Stimulated activated CD4-positive, alpha-beta T cell treated with anti-CD3 and anti-CD28 coated beads, Interleukin-12 subunit alpha, Interleukin-12 subunit beta, amount 100 ng/mL, for 48 hours (primary cell): ENCODE measurements around the gene CDKN2B-AS1.

Source experiments
- DNase-seq, 3 donors: peaks; one replicate each; pipeline ENCODE4 v3.0.0-alpha.2; 2020; ENCODE audit warnings: low read depth in 2 of 3, low spot score in 1 of 3

The CDKN2B-AS1 gene

GRCh38 chr9:22147813-22148527 is 153.4 kb downstream of the CDKN2B-AS1 start:
- DNase-seq: peak in 2 of 3 donors; percentile 8 to 10

- DNase-seq: no peak
Measured at GRCh38 chr9:22148528-22148875, 153.9 kb downstream of the CDKN2B-AS1 start.

GRCh38 chr9:22148876-22149637 is 154.5 kb downstream of the CDKN2B-AS1 start:
- DNase-seq: no peak

- no peak for DNase-seq
Measured at GRCh38 chr9:22154064-22154463, 159.5 kb downstream of the CDKN2B-AS1 start.

GRCh38 chr9:22156586-22156985 is 162.0 kb downstream of the CDKN2B-AS1 start:
- no peak for DNase-seq

- no peak for DNase-seq
Measured at GRCh38 chr9:22157276-22157675, 162.7 kb downstream of the CDKN2B-AS1 start.

- no peak for DNase-seq
Measured at GRCh38 chr9:22157828-22158227, 163.2 kb downstream of the CDKN2B-AS1 start.

GRCh38 chr9:22158271-22158670 is 163.7 kb downstream of the CDKN2B-AS1 start:
- DNase-seq: no peak

GRCh38 chr9:22158927-22159346 is 164.3 kb downstream of the CDKN2B-AS1 start:
- no peak for DNase-seq

- no peak for DNase-seq
Measured at GRCh38 chr9:22159586-22159985, 165.0 kb downstream of the CDKN2B-AS1 start.

GRCh38 chr9:22160221-22160620 is 165.6 kb downstream of the CDKN2B-AS1 start:
- DNase-seq: no peak

GRCh38 chr9:22165144-22165543 is 170.6 kb downstream of the CDKN2B-AS1 start:
- no peak for DNase-seq

- DNase-seq: no peak
Measured at GRCh38 chr9:22169243-22169642, 174.7 kb downstream of the CDKN2B-AS1 start.

- DNase-seq: no peak
Measured at GRCh38 chr9:22169727-22170503, 175.3 kb downstream of the CDKN2B-AS1 start.
